DOHH2 (cell line): ENCODE data around the gene SELENOK.
"Not testable (repeated sequence)": the region's sequence is repeated elsewhere in the genome, so short reads cannot be mapped to it uniquely, and the experiment has no call there.

Experiments used
- H3F3A ChIP-seq: fragments of 200-600 bp; sonication (generic), shearing (Covaris generic); 2 replicates; pipeline ENCODE4 v1.6.0; 2016; ENCODE audit warnings: antibody characterized with exemption, mild to moderate bottlenecking; ENCODE audit not compliant: control insufficient read depth, insufficient read depth
- H3K27ac ChIP-seq: fragments of 200-600 bp; sonication (generic); 2 replicates; pipeline ENCODE4 v1.5.1; 2014; ENCODE audit warnings: low read depth, mild to moderate bottlenecking, low read length, moderate library complexity
- H3K27me3 ChIP-seq: fragments of 200-600 bp; sonication (generic); 2 replicates; pipeline ENCODE4 v1.6.1; 2014; ENCODE audit warnings: mild to moderate bottlenecking, low read length, mixed read lengths; ENCODE audit not compliant: control insufficient read depth
- H3K36me3 ChIP-seq: fragments of 200-600 bp; sonication (generic); 2 replicates; pipeline ENCODE4 v1.6.1; 2014; ENCODE audit warnings: mild to moderate bottlenecking, low read length, moderate library complexity, mixed read lengths; ENCODE audit not compliant: control insufficient read depth
- H3K4me1 ChIP-seq: fragments of 200-600 bp; sonication (generic); 2 replicates; pipeline ENCODE4 v1.6.1; 2014; ENCODE audit warnings: mild to moderate bottlenecking, low read length, mixed read lengths; ENCODE audit not compliant: control insufficient read depth
- H3K4me2 ChIP-seq: fragments of 200-600 bp; sonication (generic); 2 replicates; pipeline ENCODE4 v1.6.0; 2014; ENCODE audit warnings: mild to moderate bottlenecking, low read length, moderate library complexity
- H3K4me3 ChIP-seq: fragments of 200-600 bp; sonication (generic); 2 replicates; pipeline ENCODE4 v1.5.1; 2014; ENCODE audit warnings: mild to moderate bottlenecking, low read length, mixed read lengths
- H3K79me2 ChIP-seq: fragments of 200-600 bp; sonication (generic); 2 replicates; pipeline ENCODE4 v1.6.1; 2014; ENCODE audit warnings: mild to moderate bottlenecking, low read length, mixed read lengths; ENCODE audit not compliant: control insufficient read depth
- H3K9me2 ChIP-seq: fragments of 200-600 bp; sonication (generic); replicated peaks from 2 replicates; pipeline ENCODE4 v1.6.1; 2014; ENCODE audit warnings: mild to moderate bottlenecking, low read length, mixed read lengths; ENCODE audit not compliant: control insufficient read depth
- H3K9me3 ChIP-seq: fragments of 200-600 bp; sonication (generic); 2 replicates; pipeline ENCODE4 v1.6.1; 2014; ENCODE audit warnings: antibody characterized with exemption, low read length, mixed read lengths; ENCODE audit not compliant: control insufficient read depth, insufficient read depth
- H4K20me1 ChIP-seq: fragments of 200-600 bp; sonication (generic); 2 replicates; pipeline ENCODE4 v1.6.0; 2014; ENCODE audit warnings: low read depth, mild to moderate bottlenecking, antibody characterized with exemption, low read length, moderate library complexity; ENCODE audit not compliant: control insufficient read depth, insufficient read depth
- EZH2phosphoT487 ChIP-seq: fragments of 200-600 bp; sonication (generic); IDR thresholded peaks from 2 replicates; pipeline ENCODE4 v1.6.1; 2017; ENCODE audit warnings: borderline replicate concordance, mild to moderate bottlenecking, antibody characterized with exemption, low read length, moderate library complexity, mixed read lengths
- TF ChIP-seq, protein P1 (sequence below): fragments of 200-600 bp; sonication (generic); IDR thresholded peaks from one replicate; pipeline ENCODE4 v1.5.1; 2014; ENCODE audit warnings: antibody characterized with exemption, mild to moderate bottlenecking, low read depth, low read length; ENCODE audit not compliant: poor library complexity, severe bottlenecking

SELENOK gene

DNA sequence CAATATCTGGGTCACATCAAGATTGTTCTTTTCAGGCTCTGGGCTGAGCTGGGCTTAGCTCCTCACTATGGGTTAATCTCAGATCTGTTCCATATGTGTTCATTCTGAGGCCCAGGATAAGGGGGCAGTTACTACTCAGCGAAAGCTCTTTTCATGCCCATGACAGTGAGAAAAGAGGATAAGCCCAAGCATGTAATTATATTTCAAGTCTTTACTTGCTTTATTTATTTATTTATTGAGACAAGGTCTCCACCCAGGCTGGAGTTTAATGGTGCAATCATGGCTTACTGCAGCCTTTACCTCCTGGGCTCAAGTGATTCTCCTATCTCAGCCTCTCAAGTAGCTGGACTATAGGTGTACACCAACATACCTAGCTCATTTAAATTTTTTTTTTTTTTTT lies 44.7 kb upstream of the SELENOK start:
- H3K9me3 ChIP-seq, result no peaks in the 10 kb centered on the region
- no peaks in the 10 kb centered on the region for H4K20me1 ChIP-seq
- H3K4me1 ChIP-seq, result no peaks in the 10 kb centered on the region
- no peaks in the 10 kb centered on the region for H3K27me3 ChIP-seq
- TF ChIP-seq, protein P1, sequence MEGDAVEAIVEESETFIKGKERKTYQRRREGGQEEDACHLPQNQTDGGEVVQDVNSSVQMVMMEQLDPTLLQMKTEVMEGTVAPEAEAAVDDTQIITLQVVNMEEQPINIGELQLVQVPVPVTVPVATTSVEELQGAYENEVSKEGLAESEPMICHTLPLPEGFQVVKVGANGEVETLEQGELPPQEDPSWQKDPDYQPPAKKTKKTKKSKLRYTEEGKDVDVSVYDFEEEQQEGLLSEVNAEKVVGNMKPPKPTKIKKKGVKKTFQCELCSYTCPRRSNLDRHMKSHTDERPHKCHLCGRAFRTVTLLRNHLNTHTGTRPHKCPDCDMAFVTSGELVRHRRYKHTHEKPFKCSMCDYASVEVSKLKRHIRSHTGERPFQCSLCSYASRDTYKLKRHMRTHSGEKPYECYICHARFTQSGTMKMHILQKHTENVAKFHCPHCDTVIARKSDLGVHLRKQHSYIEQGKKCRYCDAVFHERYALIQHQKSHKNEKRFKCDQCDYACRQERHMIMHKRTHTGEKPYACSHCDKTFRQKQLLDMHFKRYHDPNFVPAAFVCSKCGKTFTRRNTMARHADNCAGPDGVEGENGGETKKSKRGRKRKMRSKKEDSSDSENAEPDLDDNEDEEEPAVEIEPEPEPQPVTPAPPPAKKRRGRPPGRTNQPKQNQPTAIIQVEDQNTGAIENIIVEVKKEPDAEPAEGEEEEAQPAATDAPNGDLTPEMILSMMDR, result no peak
- TF ChIP-seq EZH2phosphoT487, result no peak
- H3K4me3 ChIP-seq, result no peak overlapping the region
- no peaks in the 10 kb centered on the region for H3K79me2 ChIP-seq
- H3K27ac ChIP-seq, result no peak overlapping the region
- no peaks in the 10 kb centered on the region for H3K36me3 ChIP-seq
- no peak overlapping the region for H3K4me2 ChIP-seq
- H3K9me2 ChIP-seq, result no peaks in the 10 kb centered on the region
- no peaks in the 10 kb centered on the region for H3F3A ChIP-seq

DNA sequence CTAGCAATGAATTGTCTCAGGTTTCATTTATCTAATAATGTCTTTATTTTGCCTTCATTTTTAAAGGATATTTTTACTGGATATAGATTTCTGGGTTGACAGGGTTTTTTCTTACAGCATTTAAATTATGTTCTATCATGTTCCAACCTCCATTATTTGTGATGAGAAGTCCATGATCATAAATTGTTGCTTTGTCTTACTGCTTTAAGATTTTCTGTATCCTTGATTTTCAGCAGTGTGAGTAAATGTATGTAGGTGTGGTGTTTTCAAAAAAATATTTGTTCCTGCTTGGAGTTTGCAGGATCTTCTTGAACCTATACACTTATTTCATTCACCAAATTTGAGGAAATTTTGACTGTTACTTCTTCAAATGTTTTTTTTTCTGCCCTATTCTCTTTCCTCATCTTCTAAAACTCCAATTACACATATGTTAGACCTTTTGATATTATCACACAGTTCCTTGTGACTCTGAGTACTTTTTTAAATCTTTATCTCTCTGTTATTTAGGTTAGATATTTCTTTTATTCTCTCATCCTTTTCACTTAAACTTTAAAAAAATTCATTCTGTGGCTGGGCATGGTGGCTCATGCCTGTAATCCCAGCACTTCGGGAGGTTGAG lies 43.7 kb upstream of the SELENOK start:
- Histone ChIP-seq H3K4me2 (no peak overlapping the region), H3F3A (no peaks in the 10 kb centered on the region), H4K20me1 (no peaks in the 10 kb centered on the region), H3K4me3 (no peak overlapping the region), H3K9me3 (no peaks in the 10 kb centered on the region), H3K36me3 (no peaks in the 10 kb centered on the region), H3K9me2 (no peaks in the 10 kb centered on the region), H3K79me2 (no peaks in the 10 kb centered on the region), H3K27me3 (no peaks in the 10 kb centered on the region), H3K27ac (no peak overlapping the region), H3K4me1 (no peaks in the 10 kb centered on the region)
- TF ChIP-seq, protein P1, result no peak
- TF ChIP-seq EZH2phosphoT487, result no peak

DNA sequence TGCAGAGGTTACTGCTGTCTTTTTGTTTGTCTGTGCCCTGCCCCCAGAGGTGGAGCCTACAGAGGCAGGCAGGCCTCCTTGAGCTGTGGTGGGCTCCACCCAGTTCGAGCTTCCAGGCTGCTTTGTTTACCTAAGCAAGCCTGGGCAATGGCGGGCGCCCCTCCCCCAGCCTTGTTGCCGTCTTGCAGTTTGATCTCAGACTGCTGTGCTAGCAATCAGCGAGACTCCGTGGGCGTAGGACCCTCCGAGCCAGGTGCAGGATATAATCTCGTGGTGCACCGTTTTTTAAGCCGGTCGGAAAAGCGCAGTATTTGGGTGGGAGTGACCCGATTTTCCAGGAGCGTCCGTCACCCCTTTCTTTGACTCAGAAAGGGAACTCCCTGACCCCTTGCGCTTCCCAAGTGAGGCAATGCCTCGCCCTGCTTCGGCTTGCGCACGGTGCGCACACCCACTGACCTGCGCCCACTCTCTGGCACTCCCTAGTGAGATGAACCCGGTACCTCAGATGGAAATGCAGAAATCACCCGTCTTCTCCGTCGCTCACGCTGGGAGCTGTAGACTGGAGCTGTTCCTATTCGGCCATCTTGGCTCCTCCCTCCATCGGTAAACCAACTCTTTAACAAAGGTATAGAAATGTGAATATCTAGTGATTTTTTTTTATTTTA lies 35.7 kb upstream of the SELENOK start:
- H3K9me2 ChIP-seq, H3K4me2 ChIP-seq, H3K9me3 ChIP-seq, H3K27me3 ChIP-seq, H3K36me3 ChIP-seq, H3F3A ChIP-seq, H3K4me1 ChIP-seq, H3K79me2 ChIP-seq, H4K20me1 ChIP-seq, H3K4me3 ChIP-seq, H3K27ac ChIP-seq: not testable (repeated sequence)

DNA sequence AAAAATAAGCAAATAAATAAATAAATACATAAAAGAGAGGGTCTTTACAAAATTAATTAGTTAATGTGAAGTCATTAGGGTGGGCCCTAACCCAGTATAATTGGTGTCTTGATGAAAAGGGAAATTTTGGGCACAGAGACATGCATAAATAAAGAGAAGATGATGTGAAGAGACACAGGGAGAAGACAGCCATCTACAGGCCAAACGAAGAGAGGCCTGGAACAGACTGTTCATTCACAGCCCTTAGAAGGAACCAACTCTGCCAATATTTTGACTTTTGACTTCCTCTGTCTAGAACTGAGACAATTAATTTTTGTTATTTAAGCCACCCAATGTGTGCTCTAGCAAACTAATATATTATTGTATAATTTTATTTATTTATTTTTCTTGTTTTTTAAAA lies 29.6 kb upstream of the SELENOK start:
- Histone ChIP-seq H3K79me2 (no peaks in the 10 kb centered on the region), H3K4me1 (no peaks in the 10 kb centered on the region), H3K9me2 (no peaks in the 10 kb centered on the region), H3K27me3 (no peaks in the 10 kb centered on the region), H3K27ac (no peak overlapping the region), H3K36me3 (no peaks in the 10 kb centered on the region), H3K9me3 (no peaks in the 10 kb centered on the region), H3K4me3 (no peak overlapping the region), H4K20me1 (no peaks in the 10 kb centered on the region), H3F3A (no peaks in the 10 kb centered on the region), H3K4me2 (no peak overlapping the region)
- TF ChIP-seq, protein P1, result peak; percentile 20
- no peak for TF ChIP-seq EZH2phosphoT487
